ENCODE measurements around the gene ZFAND3. TPM values are rescaled to one million over a fixed set of nuclear protein-coding genes. Genes with fewer than 3 reads are reported as not detected.

The ZFAND3 gene
- total RNA-seq, 2 experiments from 2014 or later, result 34.4 to 37.0 TPM

DNA sequence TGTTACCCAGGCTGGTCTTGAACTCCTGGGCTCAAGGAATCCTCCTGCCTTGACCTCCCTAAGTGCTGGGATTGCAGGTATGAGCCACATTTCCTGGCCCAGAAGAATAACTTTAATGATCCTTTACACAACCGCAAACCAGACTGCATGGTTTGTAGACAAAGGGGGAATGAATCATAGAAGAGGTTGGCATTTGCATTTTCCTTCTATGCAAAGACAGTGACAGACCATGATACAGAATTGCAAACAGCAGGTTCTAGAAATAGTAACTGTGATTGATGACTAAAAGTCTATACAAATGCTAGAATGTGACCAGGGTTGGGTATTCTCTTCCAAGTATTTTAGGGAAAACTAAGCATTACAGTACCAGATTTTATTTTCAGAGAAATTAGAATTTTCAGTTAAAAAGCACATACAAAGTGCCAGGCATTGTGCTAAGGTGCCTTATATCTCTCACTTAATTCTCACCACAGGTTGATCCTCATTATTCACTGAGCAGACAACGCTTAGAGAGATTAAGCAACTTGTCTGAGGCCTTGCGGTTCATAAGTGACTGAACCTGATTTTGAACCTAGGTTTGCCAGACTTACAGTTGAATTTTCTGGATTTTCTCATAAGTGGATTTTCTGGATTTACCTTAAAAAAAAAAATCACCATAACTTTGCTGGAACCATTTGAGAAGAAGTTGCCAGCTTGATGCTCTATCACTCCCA lies 146.6 kb downstream of the ZFAND3 start:
- Histone ChIP-seq H3K4me3 (ENCODE audit: low read length) (no peak overlapping the region), H3K36me3 (ENCODE audit: insufficient read depth, low read length) (no peaks in the 10 kb centered on the region), H3K9me3 (ENCODE audit: control insufficient read depth in 1 of 2, insufficient read depth in 1 of 2, low read length in 2 of 2) (peaks cover 0 to 5% of the 10 kb centered on the region in 2 experiments), H3K27ac (ENCODE audit: low read depth in 1 of 2, low read length in 2 of 2) (no peak overlapping the region), H3K27me3 (ENCODE audit: control insufficient read depth in 1 of 2, insufficient read depth in 2 of 2, low read length in 2 of 2) (no peaks in the 10 kb centered on the region), H3K4me1 (ENCODE audit: insufficient read depth, low read length) (peaks cover 3% of the 10 kb centered on the region)
- ChIA-PET POLR2A (no interaction called here), CTCF (no interaction called here)
- Mint-ChIP-seq H3K4me3 (no peak overlapping the region), H3K4me1 (ENCODE audit: low read depth) (peaks cover 90% of the 10 kb centered on the region), H3K27me3 (no peaks in the 10 kb centered on the region), H3K36me3 (ENCODE audit: low read depth) (peaks cover 59% of the 10 kb centered on the region), H3K27ac (no peak overlapping the region), H3K9me3 (peaks cover 3% of the 10 kb centered on the region)
- intact Hi-C loops (cut with DNase I, micrococcal nuclease), result no loop called here
- ATAC-seq (ENCODE audit: poor library complexity) (no peak), DNase-seq (no peak)
- TF ChIP-seq, protein P1, sequence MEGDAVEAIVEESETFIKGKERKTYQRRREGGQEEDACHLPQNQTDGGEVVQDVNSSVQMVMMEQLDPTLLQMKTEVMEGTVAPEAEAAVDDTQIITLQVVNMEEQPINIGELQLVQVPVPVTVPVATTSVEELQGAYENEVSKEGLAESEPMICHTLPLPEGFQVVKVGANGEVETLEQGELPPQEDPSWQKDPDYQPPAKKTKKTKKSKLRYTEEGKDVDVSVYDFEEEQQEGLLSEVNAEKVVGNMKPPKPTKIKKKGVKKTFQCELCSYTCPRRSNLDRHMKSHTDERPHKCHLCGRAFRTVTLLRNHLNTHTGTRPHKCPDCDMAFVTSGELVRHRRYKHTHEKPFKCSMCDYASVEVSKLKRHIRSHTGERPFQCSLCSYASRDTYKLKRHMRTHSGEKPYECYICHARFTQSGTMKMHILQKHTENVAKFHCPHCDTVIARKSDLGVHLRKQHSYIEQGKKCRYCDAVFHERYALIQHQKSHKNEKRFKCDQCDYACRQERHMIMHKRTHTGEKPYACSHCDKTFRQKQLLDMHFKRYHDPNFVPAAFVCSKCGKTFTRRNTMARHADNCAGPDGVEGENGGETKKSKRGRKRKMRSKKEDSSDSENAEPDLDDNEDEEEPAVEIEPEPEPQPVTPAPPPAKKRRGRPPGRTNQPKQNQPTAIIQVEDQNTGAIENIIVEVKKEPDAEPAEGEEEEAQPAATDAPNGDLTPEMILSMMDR (IDR thresholded peaks at IDR 0.05), result no peak

DNA sequence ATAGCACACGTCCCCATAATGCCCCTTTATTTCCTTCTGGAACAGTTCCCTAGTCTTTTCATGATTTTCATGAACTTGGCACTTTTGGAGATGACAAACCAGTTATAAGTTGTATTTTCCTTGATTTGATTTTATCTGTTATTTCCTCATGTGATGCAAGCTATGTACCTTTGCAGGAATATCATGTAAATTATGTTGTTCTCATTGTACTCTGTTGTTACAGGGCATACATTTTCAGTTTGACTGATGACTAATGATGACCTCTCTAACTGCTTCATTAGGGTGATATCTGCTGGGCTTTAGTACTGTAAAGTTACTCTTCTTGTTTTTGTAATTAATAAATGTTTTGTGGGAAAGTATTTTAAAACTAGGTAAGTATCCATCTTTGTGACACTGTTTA lies 147.3 kb downstream of the ZFAND3 start:
- ChIA-PET POLR2A (no interaction called here), CTCF (no interaction called here)
- H3K36me3 Mint-ChIP-seq (ENCODE audit: low read depth), result peaks cover 63% of the 10 kb centered on the region
- Histone ChIP-seq H3K4me1 (ENCODE audit: insufficient read depth, low read length) (peaks cover 3% of the 10 kb centered on the region), H3K4me3 (ENCODE audit: low read length) (no peak overlapping the region), H3K27me3 (ENCODE audit: control insufficient read depth in 1 of 2, insufficient read depth in 2 of 2, low read length in 2 of 2) (no peaks in the 10 kb centered on the region), H3K36me3 (ENCODE audit: insufficient read depth, low read length) (no peaks in the 10 kb centered on the region), H3K9me3 (ENCODE audit: control insufficient read depth in 1 of 2, insufficient read depth in 1 of 2, low read length in 2 of 2) (peaks cover 0 to 5% of the 10 kb centered on the region in 2 experiments), H3K27ac (ENCODE audit: low read depth in 1 of 2, low read length in 2 of 2) (no peak overlapping the region)
- H3K9me3 Mint-ChIP-seq, result peaks cover 5% of the 10 kb centered on the region
- DNase-seq (no peak), ATAC-seq (ENCODE audit: poor library complexity) (no peak)
- TF ChIP-seq, protein P1 (IDR thresholded peaks at IDR 0.05), result no peak
- H3K27ac Mint-ChIP-seq, result no peak overlapping the region
- intact Hi-C loops (cut with DNase I, micrococcal nuclease), result no loop called here
- H3K4me1 Mint-ChIP-seq (ENCODE audit: low read depth), result peaks cover 89% of the 10 kb centered on the region
- H3K27me3 Mint-ChIP-seq, result no peaks in the 10 kb centered on the region
- no peak overlapping the region for H3K4me3 Mint-ChIP-seq

DNA sequence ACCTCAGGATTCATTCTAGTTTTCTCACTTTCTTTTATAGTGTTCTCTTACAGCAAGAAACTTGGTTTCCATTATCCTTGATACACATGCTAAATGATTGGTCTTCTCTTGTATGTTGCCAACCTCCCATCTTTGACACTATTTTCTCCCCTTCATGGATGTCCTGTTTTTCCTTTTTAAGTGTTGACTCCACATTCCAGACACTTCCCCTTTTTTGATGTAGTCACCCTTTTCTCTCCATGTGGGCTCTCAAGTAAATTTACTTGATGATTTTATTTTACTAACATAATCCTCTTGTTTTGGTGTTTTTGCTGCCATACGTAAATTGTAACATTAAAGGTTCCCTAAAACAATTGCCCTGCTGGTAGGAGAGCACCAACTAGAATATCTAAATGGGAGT lies 148.1 kb downstream of the ZFAND3 start:
- H3K27me3 Mint-ChIP-seq, result no peaks in the 10 kb centered on the region
- no peak for ATAC-seq (ENCODE audit: poor library complexity)
- peaks cover 88% of the 10 kb centered on the region for H3K4me1 Mint-ChIP-seq (ENCODE audit: low read depth)
- no peak overlapping the region for H3K27ac Mint-ChIP-seq
- H3K4me1 ChIP-seq (ENCODE audit: insufficient read depth, low read length), result peaks cover 6% of the 10 kb centered on the region
- no peak for DNase-seq
- no peak overlapping the region for H3K27ac ChIP-seq (ENCODE audit: low read depth in 1 of 2, low read length in 2 of 2)
- ChIA-PET CTCF (no interaction called here), POLR2A (no interaction called here)
- H3K36me3 Mint-ChIP-seq (ENCODE audit: low read depth), result peaks cover 66% of the 10 kb centered on the region
- intact Hi-C loops (cut with DNase I, micrococcal nuclease), result no loop called here
- H3K9me3 ChIP-seq (ENCODE audit: control insufficient read depth in 1 of 2, insufficient read depth in 1 of 2, low read length in 2 of 2), result peaks cover 0 to 5% of the 10 kb centered on the region in 2 experiments
- no peak overlapping the region for H3K4me3 ChIP-seq (ENCODE audit: low read length)
- TF ChIP-seq, protein P1 (IDR thresholded peaks at IDR 0.05), result no peak
- no peak overlapping the region for H3K4me3 Mint-ChIP-seq
- H3K9me3 Mint-ChIP-seq, result peaks cover 5% of the 10 kb centered on the region
- H3K27me3 ChIP-seq (ENCODE audit: control insufficient read depth in 1 of 2, insufficient read depth in 2 of 2, low read length in 2 of 2), result no peaks in the 10 kb centered on the region
- H3K36me3 ChIP-seq (ENCODE audit: insufficient read depth, low read length), result no peaks in the 10 kb centered on the region
